HG03159 (cell line): Measurements from ENCODE around the gene ACTN3.
"Not testable (repeated sequence)": the region's sequence is repeated elsewhere in the genome, so short reads cannot be mapped to it uniquely, and the experiment has no call there.

Experiments
- ATAC-seq: cut with Tn5 transposase; IDR thresholded peaks from one replicate; pipeline ENCODE4 v1.9.1; 2021; ENCODE audit warnings: mild to moderate bottlenecking, moderate library complexity; ENCODE audit not compliant: unreplicated experiment

ACTN3 gene

DNA sequence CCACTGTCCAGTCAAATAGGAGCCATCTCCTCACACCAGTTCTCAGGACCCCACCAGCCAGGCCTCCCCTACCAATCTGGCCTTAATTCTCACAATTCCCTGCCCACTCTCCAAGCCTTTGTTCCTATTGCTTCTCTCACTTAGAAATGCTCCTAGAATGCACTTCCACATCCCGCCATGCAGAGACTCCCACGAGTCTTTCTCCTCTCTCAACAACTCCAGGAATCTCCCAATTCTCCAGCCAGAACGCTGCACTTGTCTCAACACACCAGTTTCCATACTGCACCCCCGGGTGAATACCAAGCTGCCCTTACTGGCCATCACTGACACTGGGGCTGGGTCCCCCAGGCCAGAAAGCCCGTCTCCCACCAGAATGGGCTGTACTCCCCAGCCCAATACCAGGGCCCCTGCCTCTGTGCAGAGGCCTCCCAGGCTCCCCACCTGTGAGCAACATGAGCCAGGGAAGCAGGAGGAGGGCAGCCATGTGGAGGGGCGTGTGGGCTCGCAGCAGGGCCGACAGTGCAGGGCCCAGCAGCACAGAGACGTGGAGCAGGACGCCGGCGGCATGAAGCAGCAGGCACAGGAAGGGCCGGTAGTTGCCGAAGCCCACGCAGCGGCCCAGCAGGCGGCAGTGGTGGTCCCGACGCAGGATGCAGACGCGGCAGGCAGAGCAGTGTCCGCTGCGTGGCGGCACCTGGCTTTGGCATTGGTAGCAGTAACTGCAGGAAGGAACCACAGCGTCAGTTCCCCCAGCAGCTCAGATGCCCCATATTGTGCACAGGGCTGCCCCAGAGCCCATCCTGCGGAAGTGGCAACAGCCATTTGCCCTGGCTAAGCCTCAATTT lies 3.2 kb upstream of the ACTN3 start:
- no peak for ATAC-seq

DNA sequence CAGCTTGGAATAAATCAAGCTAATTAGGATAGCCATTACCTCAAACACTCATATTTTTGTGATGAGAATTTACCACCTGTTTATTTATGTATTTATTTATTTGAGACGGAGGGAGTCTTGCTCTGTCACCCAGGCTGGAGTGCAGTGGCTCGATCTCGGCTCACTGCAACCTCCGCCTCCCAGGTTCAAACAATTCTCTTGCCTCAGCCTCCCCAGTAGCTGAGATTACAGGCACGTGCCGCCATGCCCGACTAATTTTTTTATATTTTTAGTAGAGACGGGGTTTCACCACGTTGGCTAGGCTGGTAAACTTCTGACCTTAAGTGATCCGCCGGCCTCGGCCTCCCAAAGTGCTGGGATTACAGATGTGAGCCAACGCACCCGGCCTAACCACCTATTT lies 1.8 kb upstream of the ACTN3 start:
- not testable (repeated sequence) for ATAC-seq

- ATAC-seq, result peak; percentile 85
Observed at GRCh38 chr11:66545701-66546367, 869 bp upstream of the ACTN3 start, which contains the start of gene ZDHHC24. Gene ZDHHC24, minus strand, starts transcription at chr11:66546048. Its CDS starts 45 bp downstream, at chr11:66546003.

GRCh38 chr11:66546966-66547661 lies 411 bp downstream of the ACTN3 start:
- no peak for ATAC-seq

- no peak for ATAC-seq
Observed at GRCh38 chr11:66547662-66548009, 933 bp downstream of the ACTN3 start.

GRCh38 chr11:66548041-66548440 lies 1.3 kb downstream of the ACTN3 start:
- ATAC-seq, result no peak

DNA sequence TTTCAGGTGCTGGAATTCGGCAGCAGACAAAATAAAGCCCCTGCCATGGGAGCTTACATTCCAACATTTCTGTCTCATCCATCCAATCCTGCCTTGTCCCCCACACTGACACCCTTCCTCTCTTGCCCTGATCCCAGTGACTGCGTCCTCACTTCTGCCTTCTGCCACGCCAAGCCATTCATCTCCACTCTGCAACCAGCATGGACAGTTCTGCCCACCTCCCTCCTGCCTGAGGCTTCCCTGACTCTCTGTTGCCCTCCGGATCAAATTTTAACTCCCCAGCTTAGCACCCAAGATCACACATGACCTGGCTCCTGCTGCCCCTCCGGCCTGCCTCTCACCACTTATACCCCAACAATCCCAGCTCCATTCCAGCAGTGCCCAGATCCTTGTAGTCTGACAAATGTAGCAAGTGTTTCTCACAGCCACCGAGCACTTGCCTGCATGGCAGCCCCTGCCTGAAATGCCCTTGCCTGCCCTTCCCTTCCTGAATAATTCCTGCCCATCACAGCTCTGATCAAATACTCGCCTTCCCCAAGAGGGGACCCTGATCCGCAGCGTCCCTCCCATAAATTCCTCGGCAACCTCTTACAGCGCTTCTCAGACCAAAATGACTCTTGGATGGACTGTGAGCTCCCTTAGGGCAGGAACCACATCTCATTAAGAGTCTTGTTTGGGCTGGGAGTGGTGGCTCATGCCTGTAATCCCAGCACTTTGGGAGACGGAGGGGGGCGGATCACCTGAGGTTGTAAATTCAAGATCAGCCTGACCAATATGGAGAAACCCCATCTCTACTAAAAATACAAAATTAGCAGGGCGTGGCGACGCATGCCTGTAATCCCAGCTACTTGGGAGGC lies 2.3 kb downstream of the ACTN3 start:
- ATAC-seq, result no peak

- ATAC-seq, result no peak
Observed at GRCh38 chr11:66549696-66550095, 3.0 kb downstream of the ACTN3 start.

GRCh38 chr11:66550887-66551286 lies 4.2 kb downstream of the ACTN3 start:
- no peak for ATAC-seq

DNA sequence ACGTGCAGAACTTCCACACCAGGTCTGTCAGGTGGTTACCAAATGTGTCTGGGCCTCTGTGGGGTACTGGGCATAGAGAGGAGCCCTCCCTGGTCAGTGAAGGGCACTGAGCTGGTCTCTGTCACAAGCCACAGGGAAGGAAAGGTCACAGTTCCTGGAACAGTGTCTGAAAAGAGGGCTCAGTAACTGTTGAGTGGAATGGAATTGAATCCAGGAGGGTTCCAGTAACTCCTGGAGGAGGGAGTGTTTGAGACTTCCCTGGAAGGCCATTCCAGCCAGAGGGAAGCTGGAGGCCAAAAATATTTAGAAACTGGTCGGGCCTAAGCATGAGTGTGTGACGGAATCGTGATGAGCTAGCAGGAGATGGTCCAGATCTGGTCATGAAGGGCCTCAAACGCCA lies 7.9 kb downstream of the ACTN3 start:
- no peak for ATAC-seq

- no peak for ATAC-seq
Observed at GRCh38 chr11:66555416-66555815, 8.7 kb downstream of the ACTN3 start.

DNA sequence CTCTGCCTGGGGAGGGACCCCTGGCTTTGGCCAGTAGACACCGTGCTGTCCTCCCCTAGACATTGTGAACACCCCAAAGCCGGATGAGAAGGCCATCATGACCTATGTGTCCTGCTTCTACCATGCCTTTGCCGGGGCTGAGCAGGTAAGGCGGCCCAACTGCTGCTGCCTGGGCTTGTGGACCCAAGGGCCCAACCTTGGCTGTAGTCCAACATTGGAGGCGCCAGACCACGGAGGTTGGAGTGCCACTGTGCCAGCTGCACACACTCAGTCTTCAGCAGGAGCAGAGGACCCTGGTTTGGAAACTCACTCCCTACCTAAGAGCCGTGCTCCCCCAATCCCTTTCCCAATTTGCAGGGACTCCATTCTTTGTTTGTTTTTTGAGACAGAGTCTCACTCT lies 9.4 kb downstream of the ACTN3 start:
- no peak for ATAC-seq

GRCh38 chr11:66557733-66558326 lies 11.1 kb downstream of the ACTN3 start:
- ATAC-seq, result no peak

DNA sequence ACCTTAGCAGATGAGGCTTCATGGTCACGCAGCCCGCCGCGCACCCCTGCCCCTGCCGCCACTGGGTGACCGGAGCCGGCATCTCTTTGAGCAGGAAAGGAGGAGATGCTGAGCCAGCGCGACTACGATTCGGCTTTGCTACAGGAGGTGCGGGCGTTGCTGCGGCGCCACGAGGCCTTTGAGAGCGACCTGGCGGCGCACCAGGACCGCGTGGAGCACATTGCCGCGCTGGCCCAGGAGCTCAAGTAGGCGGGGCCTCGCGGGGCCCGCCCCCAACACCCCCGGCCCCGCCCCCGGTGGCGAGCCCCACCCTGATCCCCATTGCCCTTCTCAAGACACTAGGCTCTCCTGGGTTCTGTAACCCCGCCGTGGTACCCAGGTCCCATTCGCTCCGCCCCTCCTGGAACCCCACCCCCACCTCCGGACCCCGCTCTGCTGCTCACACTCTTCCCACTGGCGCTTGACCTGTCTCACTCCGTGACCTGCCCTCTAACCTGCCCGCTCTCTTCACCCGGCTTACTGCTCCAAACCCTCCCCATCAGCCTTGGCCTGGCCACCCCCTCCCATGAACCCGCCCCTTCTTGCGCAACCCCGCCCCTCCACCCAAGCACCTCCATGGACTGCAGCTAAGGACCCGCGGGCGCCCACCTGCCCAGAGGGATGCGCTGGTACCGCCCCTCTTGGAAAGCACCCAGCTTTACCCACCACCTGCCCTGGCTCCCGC lies 12.6 kb downstream of the ACTN3 start:
- no peak for ATAC-seq

DNA sequence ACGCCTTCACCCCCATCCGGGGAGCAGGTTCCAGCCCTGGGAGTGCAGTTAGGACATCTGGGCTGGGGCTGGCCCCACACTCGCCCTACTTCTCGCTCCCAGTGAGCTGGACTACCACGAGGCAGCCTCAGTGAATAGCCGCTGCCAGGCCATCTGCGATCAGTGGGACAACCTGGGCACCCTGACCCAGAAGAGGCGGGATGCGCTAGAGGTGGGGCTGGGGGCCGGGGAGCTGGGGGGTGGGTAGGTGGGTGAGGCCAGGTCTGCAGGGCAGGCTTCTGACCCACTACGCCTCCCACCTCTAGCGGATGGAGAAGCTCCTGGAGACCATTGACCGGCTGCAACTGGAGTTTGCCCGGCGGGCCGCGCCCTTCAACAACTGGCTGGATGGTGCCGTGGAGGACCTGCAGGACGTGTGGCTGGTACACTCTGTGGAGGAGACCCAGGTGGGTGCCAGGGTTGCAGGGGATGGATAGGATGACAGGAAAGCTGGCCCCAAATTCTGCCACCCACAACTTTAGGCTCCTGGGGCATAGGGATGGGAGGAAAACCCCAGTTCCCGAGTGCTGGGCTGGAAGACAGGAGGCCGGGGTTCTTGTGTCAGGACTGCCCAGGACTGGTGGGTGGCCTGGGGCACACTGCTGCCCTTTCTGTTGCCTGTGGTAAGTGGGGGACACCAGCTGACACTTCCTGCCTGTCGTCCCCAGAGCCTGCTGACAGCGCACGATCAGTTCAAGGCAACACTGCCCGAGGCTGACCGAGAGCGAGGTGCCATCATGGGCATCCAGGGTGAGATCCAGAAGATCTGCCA lies 13.4 kb downstream of the ACTN3 start:
- no peak for ATAC-seq

- no peak for ATAC-seq
Observed at GRCh38 chr11:66561178-66561974, 14.7 kb downstream of the ACTN3 start.

GRCh38 chr11:66561975-66562248 lies 15.2 kb downstream of the ACTN3 start:
- ATAC-seq, result no peak

DNA sequence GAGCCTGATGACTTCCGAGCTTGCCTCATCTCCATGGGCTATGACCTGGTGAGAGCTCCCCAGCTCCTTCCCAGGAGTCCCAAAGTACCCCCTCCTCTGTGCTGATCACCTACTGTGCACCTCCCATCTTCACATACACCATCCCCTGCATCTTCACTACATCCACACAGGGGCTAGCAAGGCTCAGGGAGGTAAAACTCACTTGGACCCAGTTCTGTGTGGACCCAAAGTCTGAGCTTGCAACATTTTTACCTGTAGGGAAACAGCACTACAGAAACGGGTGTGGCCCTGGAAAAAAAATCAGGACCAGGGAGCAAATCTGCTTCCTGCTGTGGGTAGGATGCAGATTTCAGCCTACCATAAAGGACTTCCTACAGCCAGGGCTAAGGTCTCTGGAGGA lies 15.6 kb downstream of the ACTN3 start:
- no peak for ATAC-seq
